Smooth muscle cell of bladder (primary cell): ENCODE results near the gene RAB8B. TPM values are rescaled to one million over a fixed set of nuclear protein-coding genes. Genes with fewer than 3 reads are reported as not detected.

Experiments used
- total RNA-seq: library from RNA; depleted of rRNA; stranded (reverse); fragments of >200 nt; gene quantifications from 2 replicates; pipeline ENCODE4 v1.2.3, GENCODE V29; 2014

RAB8B gene
- 118 and 126 TPM in 2 replicates for total RNA-seq

GRCh38 chr15:63188926-63189871 is at the start of gene RAB8B:
RAB8B (plus strand) TSS chr15:63189606; CDS start chr15:63189625, 19 bp downstream.

GRCh38 chr15:63157118-63157843 is 32.1 kb upstream of the RAB8B start, which contains the start of gene RPS27L:
RPS27L (minus strand) TSS chr15:63157477; CDS start chr15:63157405, 72 bp downstream.

GRCh38 chr15:63277038-63277892 is 87.9 kb downstream of the RAB8B start, which contains the start of gene APH1B:
APH1B (plus strand) TSS chr15:63277605; CDS start chr15:63277624, 19 bp downstream.

Other genes with a start within 250 kb of the RAB8B start
- 425 and 477 TPM in 2 replicates for gene TPM1, start 146.9 kb upstream of the RAB8B start, total RNA-seq
- 23.2 and 31.9 TPM in 2 replicates for gene LACTB, start 67.7 kb upstream of the RAB8B start, total RNA-seq
- 523 and 675 TPM in 2 replicates for gene RPS27L, start 32.1 kb upstream of the RAB8B start, total RNA-seq
- 17.5 and 18.5 TPM in 2 replicates for gene APH1B, start 88.0 kb downstream of the RAB8B start, total RNA-seq
- 42.1 and 108 TPM in 2 replicates for gene CA12, start 192.2 kb downstream of the RAB8B start, total RNA-seq